ENCODE results near the gene ST3GAL6. TPM values are rescaled to one million over a fixed set of nuclear protein-coding genes. Genes with fewer than 3 reads are reported as not detected.

ST3GAL6 gene
- total RNA-seq, 1 donor from 2014 or later, result not detected

GRCh38 chr3:98763819-98764418 is 779 bp downstream of the ST3GAL6 start:
- Mint-ChIP-seq H3K4me1 (peaks cover 14% of the 10 kb centered on the region), H3K27me3 (peaks cover 10% of the 10 kb centered on the region), H3K36me3 (ENCODE audit: low read depth) (no peaks in the 10 kb centered on the region), H3K27ac (no peak overlapping the region), H3K4me3 (no peak overlapping the region), H3K9me3 (no peaks in the 10 kb centered on the region)
- no peak for DNase-seq
- TF ChIP-seq, protein P1, sequence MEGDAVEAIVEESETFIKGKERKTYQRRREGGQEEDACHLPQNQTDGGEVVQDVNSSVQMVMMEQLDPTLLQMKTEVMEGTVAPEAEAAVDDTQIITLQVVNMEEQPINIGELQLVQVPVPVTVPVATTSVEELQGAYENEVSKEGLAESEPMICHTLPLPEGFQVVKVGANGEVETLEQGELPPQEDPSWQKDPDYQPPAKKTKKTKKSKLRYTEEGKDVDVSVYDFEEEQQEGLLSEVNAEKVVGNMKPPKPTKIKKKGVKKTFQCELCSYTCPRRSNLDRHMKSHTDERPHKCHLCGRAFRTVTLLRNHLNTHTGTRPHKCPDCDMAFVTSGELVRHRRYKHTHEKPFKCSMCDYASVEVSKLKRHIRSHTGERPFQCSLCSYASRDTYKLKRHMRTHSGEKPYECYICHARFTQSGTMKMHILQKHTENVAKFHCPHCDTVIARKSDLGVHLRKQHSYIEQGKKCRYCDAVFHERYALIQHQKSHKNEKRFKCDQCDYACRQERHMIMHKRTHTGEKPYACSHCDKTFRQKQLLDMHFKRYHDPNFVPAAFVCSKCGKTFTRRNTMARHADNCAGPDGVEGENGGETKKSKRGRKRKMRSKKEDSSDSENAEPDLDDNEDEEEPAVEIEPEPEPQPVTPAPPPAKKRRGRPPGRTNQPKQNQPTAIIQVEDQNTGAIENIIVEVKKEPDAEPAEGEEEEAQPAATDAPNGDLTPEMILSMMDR (IDR thresholded peaks at IDR 0.05), result no peak
- POLR2A ChIA-PET, result no interaction called here
- ATAC-seq (ENCODE audit: low read depth), result no peak
- intact Hi-C loops (cut with micrococcal nuclease), result no loop called here
- CTCF ChIA-PET, result no interaction called here

DNA sequence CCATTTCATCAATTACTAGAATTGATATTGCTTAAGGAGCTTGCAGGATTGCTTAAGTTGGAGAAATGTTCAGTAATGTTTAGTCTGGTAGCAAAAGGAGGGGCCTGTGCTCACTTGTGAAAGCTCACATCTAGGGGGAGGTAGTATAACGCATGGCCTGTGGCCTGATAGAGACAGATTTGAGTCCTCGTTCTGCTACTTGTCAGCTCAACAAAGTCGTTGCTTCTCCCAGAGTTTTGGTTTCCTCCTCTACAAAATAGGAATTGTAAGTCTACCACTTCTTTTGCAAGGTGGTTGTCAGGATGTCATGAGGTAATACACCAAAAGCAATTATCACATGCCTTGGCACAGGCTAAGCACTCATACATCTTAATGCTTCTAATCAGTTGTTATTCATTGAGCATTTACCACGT is 1.3 kb downstream of the ST3GAL6 start:
- CTCF ChIA-PET, result no interaction called here
- Mint-ChIP-seq H3K4me1 (peaks cover 14% of the 10 kb centered on the region), H3K27me3 (peaks cover 10% of the 10 kb centered on the region), H3K27ac (no peak overlapping the region), H3K36me3 (ENCODE audit: low read depth) (no peaks in the 10 kb centered on the region), H3K9me3 (no peaks in the 10 kb centered on the region), H3K4me3 (no peak overlapping the region)
- ATAC-seq (ENCODE audit: low read depth) (no peak), DNase-seq (no peak)
- intact Hi-C loops (cut with micrococcal nuclease), result no loop called here
- POLR2A ChIA-PET, result no interaction called here
- TF ChIP-seq, protein P1 (IDR thresholded peaks at IDR 0.05), result no peak

DNA sequence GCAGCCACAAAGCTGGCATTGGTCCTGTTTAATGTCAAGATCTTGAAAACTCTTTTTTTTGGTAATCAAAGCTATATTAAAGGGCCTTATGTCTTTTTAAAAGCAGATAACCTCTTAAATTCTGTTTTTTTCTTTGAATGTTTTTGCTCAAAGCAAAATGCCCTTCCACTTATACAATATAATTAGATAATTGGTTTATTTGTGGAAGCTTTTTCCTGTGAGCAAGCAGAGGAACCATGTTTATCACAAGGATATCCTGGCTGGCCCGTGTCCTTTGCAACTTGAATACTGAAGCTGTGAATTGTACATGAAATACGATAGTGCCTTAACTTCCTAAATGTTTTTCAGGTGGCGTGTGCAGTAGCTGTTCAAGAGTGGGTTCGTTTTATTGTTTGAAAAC is 2.6 kb downstream of the ST3GAL6 start:
- Mint-ChIP-seq H3K27me3 (peaks cover 8% of the 10 kb centered on the region), H3K36me3 (ENCODE audit: low read depth) (no peaks in the 10 kb centered on the region), H3K4me1 (peaks cover 14% of the 10 kb centered on the region), H3K27ac (no peak overlapping the region), H3K9me3 (no peaks in the 10 kb centered on the region), H3K4me3 (no peak overlapping the region)
- no peak for DNase-seq
- TF ChIP-seq, protein P1 (IDR thresholded peaks at IDR 0.05), result no peak
- intact Hi-C loops (cut with micrococcal nuclease), result no loop called here
- ATAC-seq (ENCODE audit: low read depth), result no peak
- CTCF ChIA-PET, result no interaction called here
- POLR2A ChIA-PET, result no interaction called here

DNA sequence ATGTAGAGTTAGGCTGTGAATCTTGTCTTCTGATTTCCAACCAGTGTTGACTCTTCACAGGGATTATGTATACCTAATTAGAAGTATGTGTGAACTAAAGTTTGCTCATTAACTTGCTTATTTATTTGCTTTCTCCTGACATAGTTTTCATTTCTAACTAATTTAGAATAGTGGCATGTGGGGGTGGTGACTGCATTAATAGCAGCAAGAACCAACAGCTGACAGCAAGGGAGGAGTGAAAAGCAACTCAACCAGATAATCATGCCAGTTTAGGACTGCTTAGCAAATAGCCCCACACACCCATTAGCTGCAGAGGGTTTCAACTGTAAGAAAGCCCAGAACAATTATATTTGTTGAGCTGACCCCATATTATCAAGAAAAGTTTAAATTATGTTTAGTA is 3.8 kb downstream of the ST3GAL6 start:
- no peaks in the 10 kb centered on the region for H3K9me3 Mint-ChIP-seq
- ChIA-PET CTCF (no interaction called here), POLR2A (no interaction called here)
- peaks cover 8% of the 10 kb centered on the region for H3K27me3 Mint-ChIP-seq
- no peak overlapping the region for H3K27ac Mint-ChIP-seq
- H3K36me3 Mint-ChIP-seq (ENCODE audit: low read depth), result no peaks in the 10 kb centered on the region
- ATAC-seq (ENCODE audit: low read depth) (no peak), DNase-seq (no peak)
- no peak overlapping the region for H3K4me3 Mint-ChIP-seq
- peaks cover 9% of the 10 kb centered on the region for H3K4me1 Mint-ChIP-seq
- intact Hi-C loops (cut with micrococcal nuclease), result no loop called here
- TF ChIP-seq, protein P1 (IDR thresholded peaks at IDR 0.05), result no peak

- no peaks in the 10 kb centered on the region for H3K36me3 Mint-ChIP-seq (ENCODE audit: low read depth)
- no peak overlapping the region for H3K4me3 Mint-ChIP-seq
- DNase-seq (no peak), ATAC-seq (ENCODE audit: low read depth) (no peak)
- H3K27ac Mint-ChIP-seq, result no peak overlapping the region
- TF ChIP-seq, protein P1 (IDR thresholded peaks at IDR 0.05), result no peak
- POLR2A ChIA-PET, result no interaction called here
- intact Hi-C loops (cut with micrococcal nuclease), result no loop called here
- H3K27me3 Mint-ChIP-seq, result peaks cover 2% of the 10 kb centered on the region
- CTCF ChIA-PET, result no interaction called here
- no peaks in the 10 kb centered on the region for H3K4me1 Mint-ChIP-seq
- no peaks in the 10 kb centered on the region for H3K9me3 Mint-ChIP-seq
These were observed 5.8 kb downstream of the ST3GAL6 start for GRCh38 chr3:98768961-98769360.
